ENCODE data around the gene SLC12A4. TPM values are rescaled to one million over a fixed set of nuclear protein-coding genes. Genes with fewer than 3 reads are reported as not detected.

The SLC12A4 gene
- total RNA-seq, 1 donor, result 79.3 TPM

DNA sequence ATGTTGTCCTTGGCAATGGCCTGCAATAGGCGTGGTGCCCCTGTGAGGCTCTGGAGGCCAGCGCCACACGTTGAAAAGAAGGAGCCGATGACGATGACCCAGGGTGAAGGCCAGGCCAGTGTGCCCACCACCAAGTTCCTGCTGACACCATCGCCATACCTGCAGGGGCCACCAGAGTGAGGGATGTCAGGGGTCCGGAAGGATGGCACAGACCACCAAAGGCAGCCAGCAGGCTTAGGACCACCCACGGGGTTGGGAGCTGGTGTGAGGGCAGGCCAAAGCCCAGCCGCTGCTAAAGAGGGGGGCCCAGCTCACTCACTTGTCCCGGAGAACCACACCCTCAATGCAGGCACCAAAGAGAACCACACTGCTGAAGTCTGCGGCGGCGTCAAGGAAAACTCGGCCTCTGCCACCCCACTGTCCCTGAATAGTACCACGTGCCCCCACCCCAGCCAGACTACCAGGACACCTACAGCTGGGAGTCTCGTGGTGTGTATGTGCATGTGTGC is 18.0 kb downstream of the SLC12A4 start:
- Histone ChIP-seq H3K36me3 (ENCODE audit: insufficient read depth, low read length) (peaks cover 94% of the 10 kb centered on the region), H3K4me3 (ENCODE audit: insufficient read depth, low read length) (no peak overlapping the region), H3K9me3 (ENCODE audit: low read depth, low read length) (no peaks in the 10 kb centered on the region), H3K27ac (ENCODE audit: low read depth, low read length) (no peak overlapping the region), H3K79me2 (ENCODE audit: insufficient read depth, low read length) (peaks cover 22% of the 10 kb centered on the region), H3K4me1 (ENCODE audit: insufficient read depth, low read length) (no peaks in the 10 kb centered on the region), H3K27me3 (ENCODE audit: insufficient read depth, low read length) (no peaks in the 10 kb centered on the region), H3K4me2 (ENCODE audit: insufficient read depth, low read length) (no peak overlapping the region), H2AFZ (ENCODE audit: low read length) (no peak overlapping the region), H4K20me1 (ENCODE audit: insufficient read depth, low read length) (peaks cover 47% of the 10 kb centered on the region)
- TF ChIP-seq, protein P1, sequence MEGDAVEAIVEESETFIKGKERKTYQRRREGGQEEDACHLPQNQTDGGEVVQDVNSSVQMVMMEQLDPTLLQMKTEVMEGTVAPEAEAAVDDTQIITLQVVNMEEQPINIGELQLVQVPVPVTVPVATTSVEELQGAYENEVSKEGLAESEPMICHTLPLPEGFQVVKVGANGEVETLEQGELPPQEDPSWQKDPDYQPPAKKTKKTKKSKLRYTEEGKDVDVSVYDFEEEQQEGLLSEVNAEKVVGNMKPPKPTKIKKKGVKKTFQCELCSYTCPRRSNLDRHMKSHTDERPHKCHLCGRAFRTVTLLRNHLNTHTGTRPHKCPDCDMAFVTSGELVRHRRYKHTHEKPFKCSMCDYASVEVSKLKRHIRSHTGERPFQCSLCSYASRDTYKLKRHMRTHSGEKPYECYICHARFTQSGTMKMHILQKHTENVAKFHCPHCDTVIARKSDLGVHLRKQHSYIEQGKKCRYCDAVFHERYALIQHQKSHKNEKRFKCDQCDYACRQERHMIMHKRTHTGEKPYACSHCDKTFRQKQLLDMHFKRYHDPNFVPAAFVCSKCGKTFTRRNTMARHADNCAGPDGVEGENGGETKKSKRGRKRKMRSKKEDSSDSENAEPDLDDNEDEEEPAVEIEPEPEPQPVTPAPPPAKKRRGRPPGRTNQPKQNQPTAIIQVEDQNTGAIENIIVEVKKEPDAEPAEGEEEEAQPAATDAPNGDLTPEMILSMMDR (IDR thresholded peaks at IDR 0.05; ENCODE audit: extremely low read depth, low read depth, low read length), result no peak
- DNase-seq (ENCODE audit: insufficient read length, low spot score, missing footprints), result no peak

DNA sequence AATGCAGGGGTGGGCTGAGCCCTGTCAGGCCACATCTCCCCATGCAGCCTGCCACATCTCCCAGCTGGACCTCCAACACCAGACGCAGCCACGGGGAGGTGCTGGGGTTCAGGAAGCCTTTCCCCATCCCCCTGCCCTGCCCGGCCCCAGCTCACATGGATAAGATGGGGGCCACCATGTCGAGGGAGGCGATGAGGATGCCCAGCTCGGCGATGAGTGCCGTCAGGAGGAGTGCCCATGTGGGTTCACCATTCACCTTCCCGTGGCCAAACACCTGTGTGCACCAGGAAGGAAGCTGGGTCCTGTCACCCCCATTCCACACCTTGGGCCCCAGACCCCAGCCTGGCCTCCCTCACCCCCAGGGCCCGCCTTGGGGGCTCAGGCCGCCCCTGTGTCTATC is 18.8 kb downstream of the SLC12A4 start:
- no peak overlapping the region for H3K27ac ChIP-seq (ENCODE audit: low read depth, low read length)
- no peak overlapping the region for H3K4me3 ChIP-seq (ENCODE audit: insufficient read depth, low read length)
- TF ChIP-seq, protein P1 (IDR thresholded peaks at IDR 0.05; ENCODE audit: extremely low read depth, low read depth, low read length), result no peak
- no peak overlapping the region for H3K4me2 ChIP-seq (ENCODE audit: insufficient read depth, low read length)
- peaks cover 53% of the 10 kb centered on the region for H4K20me1 ChIP-seq (ENCODE audit: insufficient read depth, low read length)
- peaks cover 17% of the 10 kb centered on the region for H3K79me2 ChIP-seq (ENCODE audit: insufficient read depth, low read length)
- H3K27me3 ChIP-seq (ENCODE audit: insufficient read depth, low read length), result no peaks in the 10 kb centered on the region
- H3K36me3 ChIP-seq (ENCODE audit: insufficient read depth, low read length), result peaks cover 94% of the 10 kb centered on the region
- DNase-seq (ENCODE audit: insufficient read length, low spot score, missing footprints), result no peak
- no peak overlapping the region for H2AFZ ChIP-seq (ENCODE audit: low read length)
- no peaks in the 10 kb centered on the region for H3K9me3 ChIP-seq (ENCODE audit: low read depth, low read length)
- no peaks in the 10 kb centered on the region for H3K4me1 ChIP-seq (ENCODE audit: insufficient read depth, low read length)

DNA sequence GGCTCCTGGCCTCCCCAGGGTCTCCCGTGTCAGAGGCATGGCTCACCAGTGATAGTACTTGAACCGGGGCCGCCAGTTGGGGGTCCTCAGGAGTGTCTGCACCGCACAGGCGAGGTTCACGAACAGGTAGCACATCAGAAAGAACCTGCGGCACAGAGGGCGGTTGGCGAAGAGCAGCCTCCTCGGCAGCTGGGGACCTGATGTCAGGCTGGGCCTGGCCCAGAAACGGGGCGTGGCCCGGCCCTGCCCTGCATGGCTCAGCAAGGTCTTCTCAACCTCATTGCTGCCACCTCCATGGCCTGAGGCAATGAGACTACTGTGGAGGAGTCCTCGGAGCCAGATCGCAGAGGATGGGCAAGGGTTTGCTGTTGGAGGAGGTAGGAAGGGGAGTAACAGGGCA is 20.4 kb downstream of the SLC12A4 start:
- Histone ChIP-seq H3K36me3 (ENCODE audit: insufficient read depth, low read length) (peaks cover 92% of the 10 kb centered on the region), H3K27ac (ENCODE audit: low read depth, low read length) (no peak overlapping the region), H3K9me3 (ENCODE audit: low read depth, low read length) (no peaks in the 10 kb centered on the region), H3K4me3 (ENCODE audit: insufficient read depth, low read length) (no peak overlapping the region), H3K4me1 (ENCODE audit: insufficient read depth, low read length) (no peaks in the 10 kb centered on the region), H2AFZ (ENCODE audit: low read length) (no peak overlapping the region), H3K4me2 (ENCODE audit: insufficient read depth, low read length) (no peak overlapping the region), H4K20me1 (ENCODE audit: insufficient read depth, low read length) (peaks cover 51% of the 10 kb centered on the region), H3K27me3 (ENCODE audit: insufficient read depth, low read length) (no peaks in the 10 kb centered on the region), H3K79me2 (ENCODE audit: insufficient read depth, low read length) (peaks cover 11% of the 10 kb centered on the region)
- TF ChIP-seq, protein P1 (IDR thresholded peaks at IDR 0.05; ENCODE audit: extremely low read depth, low read depth, low read length), result no peak
- DNase-seq (ENCODE audit: insufficient read length, low spot score, missing footprints), result no peak

DNA sequence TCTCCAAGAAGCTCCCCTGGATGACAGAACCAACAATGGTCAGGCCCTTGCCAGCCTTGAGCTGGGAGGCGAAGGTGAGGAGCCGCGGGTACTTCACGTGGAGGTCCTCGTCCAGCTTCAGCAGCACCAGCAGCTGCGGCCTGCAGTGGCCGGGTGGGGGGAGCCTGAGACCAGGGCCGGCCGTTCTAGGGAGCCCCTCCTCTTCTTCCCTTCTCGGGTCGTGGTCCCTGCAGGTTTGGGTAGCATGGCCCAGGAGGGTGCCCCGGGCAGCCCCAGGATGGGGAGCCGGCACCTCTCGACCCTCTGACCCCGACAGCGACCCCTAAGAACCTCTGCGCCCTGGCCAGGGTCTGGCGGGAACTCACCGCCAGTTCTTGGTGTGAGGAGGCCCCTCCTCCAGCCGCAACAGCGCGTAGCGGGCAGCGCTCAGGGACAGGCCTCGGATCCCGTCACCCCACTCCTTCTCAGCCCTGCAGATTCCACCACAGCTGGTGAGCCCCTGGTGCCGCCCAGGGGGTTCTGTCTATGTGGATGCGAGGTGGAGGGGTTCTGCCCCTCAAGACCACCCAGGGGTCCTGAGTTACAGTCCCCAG is 21.4 kb downstream of the SLC12A4 start:
- Histone ChIP-seq H3K36me3 (ENCODE audit: insufficient read depth, low read length) (peaks cover 93% of the 10 kb centered on the region), H3K4me1 (ENCODE audit: insufficient read depth, low read length) (no peaks in the 10 kb centered on the region), H3K27me3 (ENCODE audit: insufficient read depth, low read length) (no peaks in the 10 kb centered on the region), H3K4me3 (ENCODE audit: insufficient read depth, low read length) (no peak overlapping the region), H3K79me2 (ENCODE audit: insufficient read depth, low read length) (peaks cover 12% of the 10 kb centered on the region), H3K4me2 (ENCODE audit: insufficient read depth, low read length) (no peak overlapping the region), H3K9me3 (ENCODE audit: low read depth, low read length) (no peaks in the 10 kb centered on the region), H2AFZ (ENCODE audit: low read length) (no peak overlapping the region), H4K20me1 (ENCODE audit: insufficient read depth, low read length) (peaks cover 55% of the 10 kb centered on the region), H3K27ac (ENCODE audit: low read depth, low read length) (no peak overlapping the region)
- no peak for DNase-seq (ENCODE audit: insufficient read length, low spot score, missing footprints)
- TF ChIP-seq, protein P1 (IDR thresholded peaks at IDR 0.05; ENCODE audit: extremely low read depth, low read depth, low read length), result no peak

Data from osteoblast (primary cell).